Erythroblast (primary cell): ENCODE measurements around the gene HERC2.
"Not testable (repeated sequence)": the region's sequence is repeated elsewhere in the genome, so short reads cannot be mapped to it uniquely, and the experiment has no call there.

Source experiments
- GATA1 ChIP-seq: IDR thresholded peaks from 2 replicates; pipeline ENCODE4 v1.6.1; 2011; ENCODE audit warnings: low read depth, mild to moderate bottlenecking, control low read depth, low read length, moderate library complexity
- POLR2A ChIP-seq: IDR thresholded peaks from 2 replicates; pipeline ENCODE4 v1.6.1; 2011; ENCODE audit warnings: mild to moderate bottlenecking, low read length

DNA sequence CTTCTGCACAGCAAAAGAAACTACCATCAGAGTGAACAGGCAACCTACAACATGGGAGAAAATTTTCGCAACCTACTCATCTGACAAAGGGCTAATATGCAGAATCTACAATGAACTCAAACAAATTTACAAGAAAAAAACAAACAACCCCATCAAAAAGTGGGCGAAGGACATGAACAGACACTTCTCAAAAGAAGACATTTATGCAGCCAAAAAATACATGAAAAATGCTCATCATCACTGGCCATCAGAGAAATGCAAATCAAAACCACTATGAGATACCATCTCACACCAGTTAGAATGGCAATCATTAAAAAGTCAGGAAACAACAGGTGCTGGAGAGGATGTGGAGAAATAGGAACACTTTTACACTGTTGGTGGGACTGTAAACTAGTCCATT, 16.3 kb downstream of the HERC2 start:
- not testable (repeated sequence) for TF ChIP-seq POLR2A, GATA1
